GF-D8 (cell line): Measurements from ENCODE around the gene NUBP1.

Experiments used
- DNase-seq: peaks from one replicate; lab custom pipeline; 2025; lab: John Stamatoyannopoulos, UW

The NUBP1 gene

GRCh38 chr16:10806698-10807097 lies 63.1 kb downstream of the NUBP1 start:
- no peak for DNase-seq

GRCh38 chr16:10808218-10808617 lies 64.6 kb downstream of the NUBP1 start:
- DNase-seq, result no peak

- no peak for DNase-seq
These were observed 65.2 kb downstream of the NUBP1 start for GRCh38 chr16:10808850-10809249.

- no peak for DNase-seq
These were observed 66.1 kb downstream of the NUBP1 start for GRCh38 chr16:10809706-10810105.

GRCh38 chr16:10812312-10813098 lies 68.9 kb downstream of the NUBP1 start:
- no peak for DNase-seq

GRCh38 chr16:10813099-10813455 lies 69.4 kb downstream of the NUBP1 start:
- DNase-seq, result no peak

GRCh38 chr16:10817514-10817913 lies 73.9 kb downstream of the NUBP1 start:
- no peak for DNase-seq

- DNase-seq, result no peak
These were observed 74.6 kb downstream of the NUBP1 start, which contains the start of gene TVP23A for GRCh38 chr16:10817963-10818941. TSS of gene TVP23A (minus strand) at chr16:10818794. CDS start at chr16:10818493, 301 bp downstream.
